H1 (cell line): ENCODE results near the gene MBOAT1. TPM values are rescaled to one million over a fixed set of nuclear protein-coding genes. Genes with fewer than 3 reads are reported as not detected.

Experiments
- HDAC2 ChIP-seq, 2 experiments: fragments of 300-600 bp in 1 of 2; sonication (generic) in 1 of 2; IDR thresholded peaks; 2 replicates each; pipeline ENCODE4 v1.6.1; 2011 to 2012; ENCODE audit warnings: low read depth in 2 of 2, low read length in 2 of 2, mild to moderate bottlenecking in 2 of 2, moderate library complexity in 2 of 2, borderline replicate concordance in 1 of 2, inconsistent platforms in 1 of 2
- polyA plus RNA-seq, 7 experiments: library from polyadenylated mRNA; depleted of rRNA in 3 of 7; stranded (reverse) in 5 of 7; unstranded in 2 of 7; fragments of >200 nt in 5 of 7; fragments of 200-250 nt in 2 of 7; gene quantifications; 1 replicate in 5 of 7; 2 replicates in 1 of 7; 4 replicates in 1 of 7; pipeline versions ENCODE4 v1.2.1 to v1.2.3, GENCODE V29; 2011 to 2013; ENCODE audit warnings: missing spikeins in 2 of 7, mixed read lengths in 2 of 7
- total RNA-seq: library from RNA; stranded (reverse); fragmentation: NEBNext Ultra II Directional; extraction: Animal tissue kit (Norgen Biotek cat#: 25700); gene quantifications from 2 replicates; pipeline ENCODE4 v1.2.1, GENCODE V29; 2021
- TF ChIP-seq, protein P1 (sequence below): IDR thresholded peaks from 2 replicates; pipeline ENCODE4 v1.6.1; 2011; ENCODE audit warnings: low read length, improper control_type of control experiment

MBOAT1 gene
- total and polyA plus RNA-seq, 2 of the 8 experiments (the other 6 are each of a cell fraction or from before 2014, with no cell fraction given), result 4.9 to 19.5 TPM

DNA sequence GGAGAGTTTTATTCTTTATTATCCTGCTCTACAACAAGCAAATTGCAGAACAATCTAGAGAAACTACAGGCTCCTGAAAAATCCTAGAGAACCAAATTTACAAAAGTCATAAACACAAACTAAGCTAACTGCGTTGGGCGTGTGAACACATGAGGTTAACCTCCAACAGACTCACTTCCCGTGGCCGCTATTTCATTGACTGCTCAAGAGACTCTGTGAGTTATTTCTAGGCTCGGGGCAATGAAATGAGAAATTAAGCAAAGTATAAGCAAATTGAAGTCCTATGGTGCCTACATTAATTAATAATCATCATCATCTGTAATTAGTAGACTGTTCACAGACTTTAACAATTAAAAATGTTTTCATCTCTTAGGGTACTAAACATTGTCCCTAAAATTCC, 100.0 kb downstream of the MBOAT1 start (continued):
- TF ChIP-seq HDAC2 (IDR thresholded peaks at IDR 0.05; ENCODE audit: borderline replicate concordance in 1 of 2, low read depth in 2 of 2, low read length in 2 of 2), result no peak
- TF ChIP-seq, protein P1, sequence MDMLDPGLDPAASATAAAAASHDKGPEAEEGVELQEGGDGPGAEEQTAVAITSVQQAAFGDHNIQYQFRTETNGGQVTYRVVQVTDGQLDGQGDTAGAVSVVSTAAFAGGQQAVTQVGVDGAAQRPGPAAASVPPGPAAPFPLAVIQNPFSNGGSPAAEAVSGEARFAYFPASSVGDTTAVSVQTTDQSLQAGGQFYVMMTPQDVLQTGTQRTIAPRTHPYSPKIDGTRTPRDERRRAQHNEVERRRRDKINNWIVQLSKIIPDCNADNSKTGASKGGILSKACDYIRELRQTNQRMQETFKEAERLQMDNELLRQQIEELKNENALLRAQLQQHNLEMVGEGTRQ, result no peak
- TF ChIP-seq, all 59 proteins: peak for 0
